SHP77 (cell line): ENCODE measurements around the gene MTUS2.

Source experiments
- DNase-seq, 2 experiments: peaks; one replicate each; lab custom pipeline; 2025; lab: John Stamatoyannopoulos, UW

The MTUS2 gene

GRCh38 chr13:29022968-29023367, 202.8 kb downstream of the MTUS2 start:
- no peak for DNase-seq

- DNase-seq: no peak
Observed at GRCh38 chr13:29024783-29025182, 204.6 kb downstream of the MTUS2 start.

DNA sequence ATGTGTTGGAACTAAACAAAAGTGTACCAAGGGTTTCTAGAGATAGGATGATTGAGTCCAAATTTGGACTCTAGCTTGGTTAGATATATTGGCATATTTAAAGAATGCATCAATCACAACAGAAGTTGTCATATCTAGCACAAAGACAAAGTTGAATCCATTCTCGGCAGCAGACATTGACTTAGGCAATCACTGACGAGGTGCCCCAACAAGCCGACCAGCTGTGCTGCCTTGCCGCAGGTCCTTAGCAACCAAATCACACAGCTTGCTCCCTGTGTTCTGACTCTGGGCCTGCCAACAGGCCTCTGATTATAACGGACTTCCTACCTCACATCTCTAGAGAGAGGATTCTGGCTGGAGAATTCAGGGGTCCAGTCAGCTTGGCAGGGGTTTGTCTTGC, 208.7 kb downstream of the MTUS2 start:
- DNase-seq: no peak

GRCh38 chr13:29038700-29039099, 218.6 kb downstream of the MTUS2 start:
- DNase-seq: no peak

- DNase-seq: no peak
Observed at GRCh38 chr13:29039212-29039611, 219.1 kb downstream of the MTUS2 start.

GRCh38 chr13:29046588-29046987, 226.4 kb downstream of the MTUS2 start:
- DNase-seq: no peak

GRCh38 chr13:29049524-29049923, 229.4 kb downstream of the MTUS2 start:
- no peak for DNase-seq

- no peak for DNase-seq
Observed at GRCh38 chr13:29050719-29051118, 230.6 kb downstream of the MTUS2 start.

- no peak for DNase-seq
Observed at GRCh38 chr13:29059800-29060199, 239.7 kb downstream of the MTUS2 start.

GRCh38 chr13:29065142-29065541, 245.0 kb downstream of the MTUS2 start:
- DNase-seq: no peak

DNA sequence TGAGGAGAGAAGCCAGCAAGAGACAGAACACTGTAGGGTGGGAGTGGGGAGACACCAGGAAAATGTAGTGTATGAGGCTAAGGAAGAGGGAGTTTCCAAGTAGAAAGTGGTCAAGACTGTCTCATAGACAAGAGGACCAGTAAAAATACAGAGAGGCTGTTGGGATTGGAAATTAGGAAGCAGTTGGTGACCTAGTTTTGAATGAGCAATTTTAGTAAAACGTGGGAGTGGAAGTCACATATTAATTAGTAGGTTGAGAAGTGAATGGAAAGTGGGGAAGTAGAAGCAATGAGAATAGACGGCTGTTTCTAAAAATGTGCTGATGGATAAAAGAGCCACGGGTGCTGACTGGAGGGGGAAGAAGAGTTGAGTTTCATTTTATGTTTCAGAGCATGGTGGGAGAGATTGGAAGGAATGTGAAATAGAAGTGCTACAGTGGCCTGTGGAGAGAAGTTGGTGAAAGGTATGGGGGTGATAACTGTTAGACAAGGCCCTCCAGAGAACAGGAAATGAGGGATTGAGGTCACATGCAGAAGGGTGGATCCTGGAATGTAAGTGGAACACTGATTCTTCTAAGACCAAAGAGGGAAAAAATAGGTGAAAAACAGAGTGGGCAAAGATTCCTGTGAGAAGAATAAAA, 247.3 kb downstream of the MTUS2 start:
- DNase-seq: no peak

- DNase-seq: no peak
Observed at GRCh38 chr13:29073755-29074154, 253.6 kb downstream of the MTUS2 start.

- no peak for DNase-seq
Observed at GRCh38 chr13:29077051-29077813, 257.1 kb downstream of the MTUS2 start.

- DNase-seq: no peak
Observed at GRCh38 chr13:29081036-29081435, 260.9 kb downstream of the MTUS2 start.

DNA sequence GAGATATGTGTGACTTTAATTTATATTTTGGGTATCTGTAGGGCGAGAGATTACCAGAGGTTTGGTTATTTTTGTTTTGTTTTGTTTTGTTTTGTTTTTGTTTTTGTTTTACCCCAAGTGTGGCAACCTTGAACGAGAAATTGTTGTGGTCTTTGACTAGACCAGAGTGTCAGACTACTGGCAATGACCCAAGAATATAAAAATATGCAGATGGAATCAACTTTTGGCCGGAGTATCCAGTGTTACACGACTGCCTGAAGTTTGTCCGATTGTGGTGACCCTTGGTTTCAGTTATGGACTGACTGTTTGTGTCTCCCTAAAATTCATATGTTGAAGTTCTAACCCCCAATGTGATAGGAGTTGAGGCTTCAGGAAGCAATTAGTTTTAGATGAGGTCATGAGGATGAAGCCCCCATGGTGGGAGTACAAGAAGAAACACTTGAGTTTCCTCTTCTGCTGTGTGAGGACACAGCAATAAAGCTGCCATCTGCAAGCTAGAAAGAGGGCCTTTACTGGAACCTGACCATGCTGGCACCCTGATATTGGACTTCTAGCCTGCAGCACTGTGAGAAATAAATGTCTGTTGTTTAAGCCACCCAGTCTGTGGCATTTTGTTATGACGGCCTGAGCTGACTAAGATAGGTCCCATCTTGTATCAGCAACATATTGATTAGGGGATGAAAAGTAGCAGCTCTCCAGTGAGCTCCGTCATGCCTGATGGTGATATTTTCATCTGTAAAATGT, 261.7 kb downstream of the MTUS2 start:
- no peak for DNase-seq

DNA sequence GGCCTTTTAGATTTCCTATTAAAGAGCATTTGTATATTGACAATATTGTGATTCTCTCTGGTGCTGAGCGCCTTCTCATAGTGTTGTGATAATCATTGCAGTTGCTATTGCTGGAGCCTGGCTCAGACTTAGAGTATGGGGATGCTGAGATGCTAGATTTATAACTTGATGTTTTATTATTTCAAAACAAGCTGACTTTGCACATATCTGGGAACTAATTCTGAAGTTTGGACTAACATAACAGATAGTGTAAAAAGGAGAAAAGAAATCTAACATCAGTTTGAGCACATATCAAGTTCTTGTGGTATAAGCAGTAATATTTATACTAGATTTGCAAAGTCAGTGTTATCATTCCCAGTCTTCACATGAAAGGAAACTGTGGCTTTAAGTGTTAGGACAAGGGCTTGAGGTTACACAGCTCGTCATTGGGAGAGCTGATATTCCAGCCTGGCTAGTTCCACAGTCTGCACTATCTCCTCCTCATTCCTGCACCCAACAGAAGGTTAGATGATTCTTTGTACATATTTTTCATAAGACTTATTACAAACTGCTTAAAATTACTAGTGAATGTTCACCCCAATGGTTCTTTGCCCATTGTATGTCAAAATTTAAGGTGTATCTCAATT, 279.8 kb downstream of the MTUS2 start:
- DNase-seq: no peak

DNA sequence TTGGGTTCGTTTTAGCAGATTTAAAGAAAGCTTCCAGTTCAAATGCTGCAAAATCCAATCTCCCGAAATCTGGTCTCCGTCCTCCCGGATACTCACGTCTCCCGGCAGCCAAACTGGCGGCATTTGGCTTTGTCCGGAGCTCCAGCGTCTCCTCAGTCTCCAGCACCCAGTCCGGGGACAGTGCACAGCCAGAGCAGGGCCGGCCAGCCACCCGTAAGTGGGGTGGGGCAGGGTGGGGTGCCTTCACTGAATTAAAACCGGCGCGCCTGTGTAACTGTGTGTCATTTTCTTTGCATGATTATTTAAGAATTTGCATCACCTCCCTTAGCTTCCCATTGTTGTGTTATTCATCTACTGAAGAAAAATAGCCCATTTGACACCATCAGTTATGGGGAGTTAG, 280.6 kb downstream of the MTUS2 start:
- DNase-seq: no peak

DNA sequence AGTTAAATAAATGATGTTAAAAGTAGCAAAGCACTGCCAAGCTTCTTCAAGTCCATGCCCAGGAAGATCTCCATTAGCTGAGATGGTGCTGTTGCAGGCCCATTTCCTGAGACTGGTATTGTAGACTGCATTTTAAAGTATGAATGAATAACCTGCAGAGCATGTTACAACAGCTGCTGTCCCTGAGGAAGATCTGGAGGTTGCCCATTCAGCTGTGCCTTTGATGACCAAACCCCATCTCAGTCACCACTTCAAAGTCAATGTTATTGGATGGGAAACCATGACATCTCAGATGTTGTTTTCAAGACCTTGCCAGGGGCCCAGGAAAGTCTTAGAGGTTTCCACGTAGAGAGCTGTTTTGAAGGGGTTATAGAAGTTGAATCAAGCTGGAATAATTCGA, 281.3 kb downstream of the MTUS2 start:
- DNase-seq: no peak

DNA sequence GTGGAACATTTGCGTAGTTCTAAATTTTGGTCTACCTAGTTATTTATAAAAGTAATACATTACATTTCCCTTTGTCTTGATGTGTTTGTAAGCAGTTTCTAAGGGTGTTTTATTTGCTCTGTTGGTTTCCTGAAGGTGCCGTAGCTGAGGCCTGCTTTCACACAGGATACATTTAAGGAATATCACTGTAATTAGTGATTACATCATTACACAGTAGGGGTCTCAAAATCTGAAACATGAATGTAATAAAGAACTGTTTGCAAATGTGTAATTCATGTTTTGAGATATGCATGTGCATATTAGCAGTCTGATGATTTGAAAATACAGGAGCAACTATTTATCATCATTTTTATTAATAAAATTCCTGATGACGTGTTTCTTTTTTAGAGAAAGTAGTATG, 281.8 kb downstream of the MTUS2 start:
- no peak for DNase-seq

DNA sequence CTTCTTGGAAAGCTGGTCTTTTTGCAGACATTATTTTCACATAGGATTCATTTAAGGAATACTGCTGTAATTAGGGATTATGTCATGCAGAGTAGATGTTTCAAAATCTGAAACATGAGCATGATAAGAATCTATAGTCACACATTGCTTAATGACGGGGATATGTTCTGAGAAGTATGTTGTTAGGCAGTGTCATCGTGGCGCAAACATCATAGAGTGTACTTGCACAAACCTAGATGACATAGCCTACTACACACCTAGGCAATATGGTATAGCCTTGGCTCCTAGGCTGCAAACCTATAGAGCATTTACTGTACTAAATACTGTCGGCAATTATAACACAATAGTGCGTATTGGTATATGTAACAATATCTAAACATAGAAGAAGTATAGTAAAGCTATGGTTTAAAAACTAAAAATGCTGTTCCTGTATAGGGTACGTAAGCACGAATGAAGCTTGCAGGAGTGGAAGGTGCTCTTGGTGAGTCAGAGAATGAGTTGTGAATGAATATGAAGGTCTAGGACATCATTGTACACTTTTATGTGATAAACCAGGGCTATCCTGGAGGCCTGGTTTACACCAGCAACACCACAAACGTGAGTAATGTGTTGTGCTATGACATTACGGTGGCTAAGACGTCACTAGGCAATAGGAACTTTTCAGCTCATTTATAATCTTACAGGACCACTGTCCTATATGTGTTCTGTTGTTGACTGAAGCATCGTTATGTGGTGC, 283.1 kb downstream of the MTUS2 start:
- no peak for DNase-seq

GRCh38 chr13:29104461-29104860, 284.3 kb downstream of the MTUS2 start:
- DNase-seq: no peak

DNA sequence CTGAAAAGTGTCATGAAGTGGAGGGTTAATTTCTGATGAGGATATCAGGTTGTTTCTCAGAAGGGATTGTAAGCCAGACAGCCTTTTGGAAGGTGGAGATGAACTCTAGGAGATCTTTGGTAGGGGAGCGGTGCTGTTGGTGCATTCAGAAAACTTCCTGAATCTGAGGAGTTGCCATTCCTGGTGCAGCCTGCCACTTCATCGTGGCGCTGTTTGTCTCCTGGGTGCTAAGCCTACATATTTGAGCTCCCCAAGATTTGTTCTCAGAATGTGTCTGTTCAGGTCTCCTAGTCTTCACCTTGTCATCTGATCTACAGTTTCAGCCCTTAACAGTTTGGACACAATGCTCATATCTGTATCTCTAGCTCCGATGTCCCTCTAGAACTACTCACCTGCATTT, 285.6 kb downstream of the MTUS2 start:
- DNase-seq: no peak
